Spleen (tissue), 11 donors: Measurements from ENCODE around the gene ADAM10. TPM values are rescaled to one million over a fixed set of nuclear protein-coding genes. Genes with fewer than 3 reads are reported as not detected.
A peak's percentile ranks its signal among the peaks of the same experiment; 100 is the strongest.

Experiments
- DNase-seq: peaks from one replicate; pipeline ENCODE4 v3.0.0-alpha.2; 2020
- H3K27ac ChIP-seq, 8 donors: fragments of 200-600 bp; sonication (generic) in 7 of 8; 1 replicate in 4 of 8; 2 replicates in 4 of 8; pipeline versions ENCODE4 v1.5.0 to v1.8.0; 2016 to 2021; ENCODE audit warnings: inconsistent platforms in 4 of 8, mild to moderate bottlenecking in 4 of 8, moderate library complexity in 1 of 8
- H3K27me3 ChIP-seq, 7 donors: fragments of 200-600 bp; sonication (generic) in 6 of 7; replicated peaks in 1 of 7; 1 replicate in 4 of 7; 2 replicates in 3 of 7; pipeline versions ENCODE4 v1.5.0 to v1.8.0; 2016 to 2021; ENCODE audit warnings: inconsistent platforms in 3 of 7, mild to moderate bottlenecking in 1 of 7
- H3K36me3 ChIP-seq, 6 donors: fragments of 200-600 bp; sonication (generic) in 5 of 6; 1 replicate in 4 of 6; 2 replicates in 2 of 6; pipeline versions ENCODE4 v1.5.0 to v1.8.0; 2016 to 2021; ENCODE audit warnings: inconsistent platforms in 2 of 6
- H3K4me1 ChIP-seq, 6 donors: fragments of 200-600 bp; sonication (generic) in 5 of 6; 1 replicate in 3 of 6; 2 replicates in 3 of 6; pipeline versions ENCODE4 v1.5.0 to v1.8.0; 2016 to 2021; ENCODE audit warnings: inconsistent platforms in 3 of 6
- H3K4me3 ChIP-seq, 8 donors: fragments of 200-600 bp; sonication (generic) in 7 of 8; 1 replicate in 4 of 8; 2 replicates in 4 of 8; pipeline versions ENCODE4 v1.5.0 to v1.8.0; 2016 to 2021; ENCODE audit warnings: inconsistent platforms in 4 of 8, mild to moderate bottlenecking in 4 of 8, moderate library complexity in 2 of 8
- H3K9me3 ChIP-seq, 8 donors: fragments of 200-600 bp; sonication (generic) in 7 of 8; 1 replicate in 4 of 8; 2 replicates in 4 of 8; pipeline versions ENCODE4 v1.5.0 to v1.8.0; 2016 to 2021; ENCODE audit warnings: inconsistent platforms in 4 of 8
- CTCF ChIP-seq, 11 experiments: fragments of 200-600 bp in 7 of 11; fragments of 450-650 bp in 4 of 11; sonication (generic) in 4 of 11; IDR thresholded peaks in 8 of 11; conservative IDR thresholded peaks in 3 of 11; 1 replicate in 7 of 11; 2 replicates in 4 of 11; pipeline versions ENCODE4 v1.4.0 to v1.8.0; 2016 to 2021; ENCODE audit warnings: antibody characterized with exemption in 11 of 11, inconsistent platforms in 4 of 11, mild to moderate bottlenecking in 1 of 11
- POLR2A ChIP-seq, 3 donors: fragments of 450-650 bp; IDR thresholded peaks; one replicate each; pipeline ENCODE4 v1.5.1; 2017; ENCODE audit warnings: antibody characterized with exemption in 3 of 3, mild to moderate bottlenecking in 1 of 3
- POLR2AphosphoS5 ChIP-seq, 3 donors: sonication (generic); formaldehyde crosslinking; IDR thresholded peaks; one replicate each; pipeline ENCODE4 v1.5.1; 2017; ENCODE audit warnings: antibody characterized with exemption in 3 of 3
- WGBS, 5 donors: extraction: QIAGEN DNeasy Blood & Tissue Kit in 3 of 5; methylation state at CpG; one replicate each; pipeline versions ENCODE4 v1.1.5 to v1.1.7; 2013 to 2018; 5-methylcytosine and 5-hydroxymethylcytosine counted together
- intact Hi-C: fragments of 100-400 bp; cut with DNase I; formaldehyde crosslinking; loops from one replicate; pipeline ENCODE4 v1.15.0; 2023; ENCODE audit warnings: low total_unique reads
- polyA plus RNA-seq, 3 donors: library from polyadenylated mRNA; stranded (reverse); fragments of 200-250 nt; gene quantifications; one replicate each; pipeline ENCODE4 v1.2.1, GENCODE V29; 2013
- total RNA-seq, 7 donors: library from RNA; depleted of rRNA in 3 of 7; stranded (reverse); fragments of >200 nt in 3 of 7; fragmentation: NEBNext Ultra II Directional in 4 of 7; extraction: Animal tissue kit (Norgen Biotek cat#: 25700) in 4 of 7; gene quantifications; one replicate each; pipeline versions ENCODE4 v1.1.0 to v1.2.1, GENCODE V29; 2016 to 2021
- donor health status: healthy with polysubstance abuse.
- donor health status: DM: no; HTN: no; CAD: no; lungs with moderate emphysema.
- donor health status: DM: no; HTN: no; CAD: no.
- donor health status: Bipolar disorder and iron deficiency.
- donor health status: healthy.
- donor health status: DM: no; HTN: no; CAD: no.
- donor health status: DM: yes; HTN: yes; CAD: no.

Gene ADAM10
- total and polyA plus RNA-seq, 10 donors, result 7.6 to 205 (median 123) TPM

- Histone ChIP-seq H3K36me3 (no peaks in the 10 kb centered on the region), H3K9me3 (peaks cover 0 to 20% (median 15%) of the 10 kb centered on the region in 8 donors), H3K4me1 (no peaks in the 10 kb centered on the region), H3K4me3 (no peak overlapping the region), H3K27ac (no peak overlapping the region), H3K27me3 (no peaks in the 10 kb centered on the region)
- no peak for DNase-seq
- intact Hi-C loops, result no loop called here
- WGBS, 5 donors, result 87 to 98% (median 92%) methylated on average over 5 of the region's 5 CpGs
- no peak for TF ChIP-seq CTCF (IDR thresholded peaks at IDR 0.05 in 8 of 11, conservative IDR thresholded peaks at IDR 0.05 in 3 of 11)
- no peak for TF ChIP-seq POLR2AphosphoS5 (IDR thresholded peaks at IDR 0.05)
- no peak for TF ChIP-seq POLR2A (IDR thresholded peaks at IDR 0.05)
Measured at GRCh38 chr15:58764468-58764867, 15.0 kb upstream of the ADAM10 start.

GRCh38 chr15:58762731-58763130 is 13.2 kb upstream of the ADAM10 start:
- no peak overlapping the region for H3K27ac ChIP-seq
- H3K36me3 ChIP-seq, result no peaks in the 10 kb centered on the region
- WGBS, 5 donors, result 94 to 100% (median 97%) methylated on average over 1 of the region's 1 CpG
- H3K4me1 ChIP-seq, result no peaks in the 10 kb centered on the region
- DNase-seq, result no peak
- no peak overlapping the region for H3K4me3 ChIP-seq
- peaks cover 0 to 20% (median 15%) of the 10 kb centered on the region in 8 donors for H3K9me3 ChIP-seq
- H3K27me3 ChIP-seq, result no peaks in the 10 kb centered on the region
- TF ChIP-seq POLR2A (IDR thresholded peaks at IDR 0.05), result no peak
- no peak for TF ChIP-seq POLR2AphosphoS5 (IDR thresholded peaks at IDR 0.05)
- no peak for TF ChIP-seq CTCF (IDR thresholded peaks at IDR 0.05 in 8 of 11, conservative IDR thresholded peaks at IDR 0.05 in 3 of 11)
- intact Hi-C loops, result no loop called here

- no peaks in the 10 kb centered on the region for H3K4me1 ChIP-seq
- intact Hi-C loops, result no loop called here
- no peak for TF ChIP-seq CTCF (IDR thresholded peaks at IDR 0.05 in 8 of 11, conservative IDR thresholded peaks at IDR 0.05 in 3 of 11)
- TF ChIP-seq POLR2AphosphoS5 (IDR thresholded peaks at IDR 0.05), result no peak
- TF ChIP-seq POLR2A (IDR thresholded peaks at IDR 0.05), result no peak
Measured at GRCh38 chr15:58762285-58762684, 12.8 kb upstream of the ADAM10 start.

GRCh38 chr15:58761010-58761388 is 11.5 kb upstream of the ADAM10 start:
- 94 to 100% (median 100%) methylated on average over 1 of the region's 1 CpG for WGBS, 5 donors
- Histone ChIP-seq H3K27ac (no peak overlapping the region), H3K9me3 (peaks cover 0 to 20% (median 15%) of the 10 kb centered on the region in 8 donors), H3K27me3 (no peaks in the 10 kb centered on the region), H3K4me1 (no peaks in the 10 kb centered on the region), H3K36me3 (no peaks in the 10 kb centered on the region), H3K4me3 (no peak overlapping the region)
- intact Hi-C loops, result no loop called here
- TF ChIP-seq CTCF (IDR thresholded peaks at IDR 0.05 in 8 of 11, conservative IDR thresholded peaks at IDR 0.05 in 3 of 11), result peak in 1 of 11 experiments; percentile 8
- no peak for TF ChIP-seq POLR2AphosphoS5 (IDR thresholded peaks at IDR 0.05)
- no peak for DNase-seq

More at GRCh38 chr15:58762285-58762684, 12.8 kb upstream of the ADAM10 start:
- peaks cover 0 to 20% (median 15%) of the 10 kb centered on the region in 8 donors for H3K9me3 ChIP-seq
- H3K4me3 ChIP-seq, result no peak overlapping the region
- H3K36me3 ChIP-seq, result no peaks in the 10 kb centered on the region
- DNase-seq, result no peak
- H3K27me3 ChIP-seq, result no peaks in the 10 kb centered on the region
- H3K27ac ChIP-seq, result no peak overlapping the region
